Activated CD8-positive, alpha-beta memory T cell treated with anti-CD3 and anti-CD28 coated beads, Interleukin-2, amount 10 ng/mL, durations not matched to agents 7 days and 5 days (primary cell): Measurements from ENCODE around the gene NCAPG2. TPM values are rescaled to one million over a fixed set of nuclear protein-coding genes. Genes with fewer than 3 reads are reported as not detected.
A peak's percentile ranks its signal among the peaks of the same experiment; 100 is the strongest.

Experiments
- ATAC-seq: fragments of 150-1000 bp; cut with Tn5 transposase; one replicate; pipeline ENCODE4 v1.10.0; 2021; ENCODE audit warnings: moderate library complexity
- CTCF ChIA-PET: fragments of 350-600 bp; sonication (Branson Sonifier 250); formaldehyde crosslinking; loops from one replicate; lab custom pipeline; 2021; ENCODE audit warnings: antibody characterized with exemption; lab: Charles Lee
- DNase-seq: peaks from one replicate; pipeline ENCODE4 v3.0.0-alpha.2; 2020
- H3K27ac Mint-ChIP-seq: one replicate; pipeline ENCODE4 v1.8.0; 2021; ENCODE audit warnings: mild to moderate bottlenecking, mixed read lengths
- H3K27me3 Mint-ChIP-seq: one replicate; pipeline ENCODE4 v1.8.0; 2021; ENCODE audit warnings: mixed read lengths
- H3K36me3 Mint-ChIP-seq: one replicate; pipeline ENCODE4 v1.8.0; 2021; ENCODE audit warnings: mild to moderate bottlenecking, mixed read lengths
- H3K4me1 Mint-ChIP-seq: one replicate; pipeline ENCODE4 v1.8.0; 2021; ENCODE audit warnings: mixed read lengths
- H3K4me3 Mint-ChIP-seq: one replicate; pipeline ENCODE4 v1.8.0; 2021; ENCODE audit warnings: mild to moderate bottlenecking, moderate library complexity, mixed read lengths
- H3K9me3 Mint-ChIP-seq: one replicate; pipeline ENCODE4 v1.8.0; 2022; ENCODE audit warnings: low read depth, mixed read lengths
- total RNA-seq, 2 experiments: library from RNA; stranded (reverse); gene quantifications; one replicate each; pipeline ENCODE4 v1.2.3, GENCODE V29; 2021

NCAPG2 gene, protein sequence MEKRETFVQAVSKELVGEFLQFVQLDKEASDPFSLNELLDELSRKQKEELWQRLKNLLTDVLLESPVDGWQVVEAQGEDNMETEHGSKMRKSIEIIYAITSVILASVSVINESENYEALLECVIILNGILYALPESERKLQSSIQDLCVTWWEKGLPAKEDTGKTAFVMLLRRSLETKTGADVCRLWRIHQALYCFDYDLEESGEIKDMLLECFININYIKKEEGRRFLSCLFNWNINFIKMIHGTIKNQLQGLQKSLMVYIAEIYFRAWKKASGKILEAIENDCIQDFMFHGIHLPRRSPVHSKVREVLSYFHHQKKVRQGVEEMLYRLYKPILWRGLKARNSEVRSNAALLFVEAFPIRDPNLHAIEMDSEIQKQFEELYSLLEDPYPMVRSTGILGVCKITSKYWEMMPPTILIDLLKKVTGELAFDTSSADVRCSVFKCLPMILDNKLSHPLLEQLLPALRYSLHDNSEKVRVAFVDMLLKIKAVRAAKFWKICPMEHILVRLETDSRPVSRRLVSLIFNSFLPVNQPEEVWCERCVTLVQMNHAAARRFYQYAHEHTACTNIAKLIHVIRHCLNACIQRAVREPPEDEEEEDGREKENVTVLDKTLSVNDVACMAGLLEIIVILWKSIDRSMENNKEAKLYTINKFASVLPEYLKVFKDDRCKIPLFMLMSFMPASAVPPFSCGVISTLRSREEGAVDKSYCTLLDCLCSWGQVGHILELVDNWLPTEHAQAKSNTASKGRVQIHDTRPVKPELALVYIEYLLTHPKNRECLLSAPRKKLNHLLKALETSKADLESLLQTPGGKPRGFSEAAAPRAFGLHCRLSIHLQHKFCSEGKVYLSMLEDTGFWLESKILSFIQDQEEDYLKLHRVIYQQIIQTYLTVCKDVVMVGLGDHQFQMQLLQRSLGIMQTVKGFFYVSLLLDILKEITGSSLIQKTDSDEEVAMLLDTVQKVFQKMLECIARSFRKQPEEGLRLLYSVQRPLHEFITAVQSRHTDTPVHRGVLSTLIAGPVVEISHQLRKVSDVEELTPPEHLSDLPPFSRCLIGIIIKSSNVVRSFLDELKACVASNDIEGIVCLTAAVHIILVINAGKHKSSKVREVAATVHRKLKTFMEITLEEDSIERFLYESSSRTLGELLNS
- 100 to 1,000 TPM; 146 to 182 TPM for total RNA-seq

DNA sequence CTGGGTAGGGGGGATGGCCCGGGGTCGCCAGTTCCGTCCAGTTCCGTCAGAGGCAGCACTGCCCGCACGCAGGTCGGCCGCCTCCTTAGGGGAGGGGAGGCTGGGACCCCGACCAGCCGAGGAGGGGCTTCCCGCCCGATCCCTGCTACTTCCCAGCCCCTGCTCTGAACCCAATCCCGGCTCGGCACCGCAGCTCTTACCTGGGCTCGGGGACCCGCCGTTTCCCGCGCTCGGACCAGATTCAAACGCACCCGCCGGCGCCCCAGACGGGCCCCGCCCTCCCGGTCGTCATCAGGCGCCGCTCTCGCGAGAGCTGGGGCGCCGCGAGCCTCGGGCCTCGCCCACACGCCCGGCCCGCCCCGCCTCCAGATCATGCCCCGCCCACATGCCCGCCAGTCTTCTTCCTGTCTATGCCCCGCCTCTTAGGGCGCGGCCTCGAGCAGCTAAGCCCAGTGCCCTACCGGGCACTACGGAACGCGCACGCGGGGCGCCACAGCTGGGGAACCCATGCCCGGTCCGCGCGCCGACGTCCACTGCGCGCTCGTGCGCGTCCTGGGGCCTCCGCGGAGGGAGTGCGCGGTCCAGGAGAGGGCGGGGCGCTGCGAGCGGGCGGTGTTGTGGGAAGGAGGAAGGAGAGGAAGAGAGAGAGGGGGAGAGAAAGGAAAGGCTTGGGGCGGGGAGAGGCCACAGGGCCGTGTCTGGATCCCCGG lies at the start of gene NCAPG2:
NCAPG2 (minus strand) TSS at position 281 of the 710 bp plus-strand sequence. CDS start 2,905 bp downstream, outside the sequence.
- CTCF ChIA-PET = interaction anchor here (0.8 to 4.4 kb wide), 12 partner anchors 9 to 272 kb away, joined by 3 to 24 read pairs (median 3); partner anchors contain the start of gene DYNC2I1
- Mint-ChIP-seq H3K27ac (peak within 1 kb of the TSS; percentile 89), H3K27me3 (no peaks in the 10 kb centered on the region), H3K4me1 (peaks cover 49% of the 10 kb centered on the region), H3K4me3 (peak within 1 kb of the TSS; percentile 81), H3K9me3 (peaks cover 6% of the 10 kb centered on the region), H3K36me3 (peaks cover 48% of the 10 kb centered on the region)
- ATAC-seq (peak; percentile 97), DNase-seq (peak; percentile 98)

DNA sequence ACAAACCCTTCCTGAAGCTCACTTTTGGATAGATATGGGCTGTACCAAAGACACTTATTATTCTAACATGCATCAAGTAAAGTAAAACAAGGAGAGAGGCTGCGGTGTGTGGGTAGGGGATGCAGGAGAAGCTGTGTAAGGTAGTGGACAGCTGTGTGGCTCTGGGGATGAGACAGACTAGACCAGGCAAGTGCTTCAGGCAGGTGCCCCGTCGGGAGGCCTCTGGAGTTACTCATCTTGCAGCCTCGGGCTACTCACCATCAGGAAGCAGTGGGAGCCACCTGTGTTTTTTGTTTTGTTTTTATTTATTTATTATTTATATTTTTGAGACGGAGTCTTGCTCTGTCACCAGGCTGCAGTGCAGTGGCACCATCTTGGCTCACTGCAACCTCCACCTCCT lies 49.3 kb upstream of the NCAPG2 start:
- Mint-ChIP-seq H3K4me1 (no peaks in the 10 kb centered on the region), H3K4me3 (no peak overlapping the region), H3K9me3 (no peaks in the 10 kb centered on the region), H3K36me3 (peaks cover 38% of the 10 kb centered on the region), H3K27ac (no peak overlapping the region), H3K27me3 (no peaks in the 10 kb centered on the region)
- CTCF ChIA-PET = interaction anchor here (1.5 to 1.6 kb wide), 2 partner anchors 14 to 223 kb away, joined by 3 read pairs; no protein-coding TSS in a partner anchor
- ATAC-seq (no peak), DNase-seq (no peak)

DNA sequence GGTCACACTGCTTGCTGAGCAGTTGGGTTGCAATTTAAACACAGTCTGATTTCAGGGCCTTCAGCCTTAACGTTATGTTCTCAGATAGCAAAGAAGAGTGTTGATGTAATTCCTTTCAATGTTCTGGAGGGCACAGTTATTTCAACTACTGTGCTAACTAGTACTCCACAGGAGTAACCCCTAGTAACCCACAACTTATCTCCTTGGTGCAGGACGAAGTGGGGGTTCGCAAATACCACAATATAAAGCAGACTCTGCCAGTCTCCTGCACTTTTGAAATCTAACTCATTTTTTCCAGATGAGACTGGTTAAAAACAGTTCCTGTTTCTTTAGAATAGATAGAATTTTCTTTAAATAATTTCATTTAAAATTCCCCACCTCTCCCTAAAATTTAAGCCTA lies 47.1 kb upstream of the NCAPG2 start:
- H3K36me3 Mint-ChIP-seq = peaks cover 29% of the 10 kb centered on the region
- CTCF ChIA-PET = interaction anchor here (1.7 kb wide), 1 partner anchor 11 kb away, joined by 3 read pairs; no protein-coding TSS in a partner anchor
- no peaks in the 10 kb centered on the region for H3K9me3 Mint-ChIP-seq
- DNase-seq = no peak
- H3K4me1 Mint-ChIP-seq = no peaks in the 10 kb centered on the region
- no peaks in the 10 kb centered on the region for H3K27me3 Mint-ChIP-seq
- H3K27ac Mint-ChIP-seq = no peak overlapping the region
- H3K4me3 Mint-ChIP-seq = no peak overlapping the region
- ATAC-seq = no peak

DNA sequence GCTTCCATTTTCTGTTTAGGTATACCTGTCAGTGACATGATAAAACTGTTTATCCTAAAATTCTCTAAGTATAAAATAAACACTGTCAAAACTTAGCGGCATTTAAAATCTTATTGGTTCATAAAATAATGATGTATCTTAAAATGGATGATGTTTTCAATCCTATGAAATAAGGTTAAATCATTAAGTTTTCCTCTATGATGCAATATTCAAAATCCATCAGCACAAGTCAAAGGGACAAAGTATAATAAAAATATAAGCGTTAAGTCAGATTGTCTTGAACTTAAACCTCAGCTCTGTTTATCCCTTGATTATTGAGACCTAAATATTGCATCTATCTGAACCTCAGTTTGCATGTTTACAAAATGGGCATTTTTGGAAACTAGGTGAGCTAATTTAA lies 46.6 kb upstream of the NCAPG2 start:
- ATAC-seq = no peak
- no peak for DNase-seq
- CTCF ChIA-PET = interaction anchor here (1.7 kb wide), 1 partner anchor 10 kb away, joined by 3 read pairs; no protein-coding TSS in a partner anchor
- no peaks in the 10 kb centered on the region for H3K4me1 Mint-ChIP-seq
- peaks cover 33% of the 10 kb centered on the region for H3K36me3 Mint-ChIP-seq
- H3K4me3 Mint-ChIP-seq = no peak overlapping the region
- H3K9me3 Mint-ChIP-seq = no peaks in the 10 kb centered on the region
- H3K27me3 Mint-ChIP-seq = no peaks in the 10 kb centered on the region
- no peak overlapping the region for H3K27ac Mint-ChIP-seq

DNA sequence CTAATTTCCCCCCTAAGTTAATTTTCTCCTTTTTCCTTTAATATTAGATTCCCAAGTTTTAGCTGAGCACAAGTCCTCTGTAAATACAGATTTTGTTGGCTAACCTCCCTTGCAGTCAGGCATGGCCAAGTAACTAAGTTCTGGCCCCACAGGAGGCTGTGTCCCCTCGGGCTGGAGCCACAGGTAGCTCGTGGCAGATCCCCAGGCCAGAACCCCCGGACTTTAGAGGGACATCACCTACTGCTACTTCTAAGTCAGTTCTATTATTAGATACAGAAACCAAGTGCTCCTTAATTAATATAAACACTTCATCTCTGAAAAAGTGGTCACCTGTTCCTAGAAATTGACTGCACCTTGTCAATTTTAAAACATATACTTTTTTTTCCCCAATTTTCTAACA lies 46.1 kb upstream of the NCAPG2 start:
- Mint-ChIP-seq H3K9me3 (no peaks in the 10 kb centered on the region), H3K4me1 (no peaks in the 10 kb centered on the region), H3K36me3 (peaks cover 38% of the 10 kb centered on the region), H3K4me3 (no peak overlapping the region), H3K27me3 (no peaks in the 10 kb centered on the region), H3K27ac (no peak overlapping the region)
- no peak for ATAC-seq
- CTCF ChIA-PET = interaction anchor here (1.7 kb wide), 1 partner anchor 10 kb away, joined by 3 read pairs; no protein-coding TSS in a partner anchor
- DNase-seq = no peak

DNA sequence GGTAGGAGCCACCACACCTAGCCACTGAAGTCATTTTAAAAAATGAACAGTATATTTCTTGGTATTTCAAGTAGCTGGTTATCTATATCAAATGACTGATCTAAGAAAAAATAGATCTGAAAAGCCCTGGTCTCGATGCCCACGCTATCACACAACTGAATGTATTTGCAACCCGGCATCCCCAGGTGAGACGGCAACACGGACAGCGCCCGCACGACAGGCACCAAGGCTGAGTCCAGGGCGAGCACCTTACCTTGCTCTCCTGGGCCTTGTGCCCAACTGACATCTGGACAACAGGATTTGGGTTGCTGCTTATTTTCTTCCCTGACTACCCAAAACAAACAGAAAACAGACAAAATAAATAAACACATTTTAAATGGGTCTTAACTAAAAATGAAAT lies 44.8 kb upstream of the NCAPG2 start:
- Mint-ChIP-seq H3K9me3 (no peaks in the 10 kb centered on the region), H3K4me3 (no peak overlapping the region), H3K36me3 (peaks cover 35% of the 10 kb centered on the region), H3K27me3 (no peaks in the 10 kb centered on the region), H3K4me1 (no peaks in the 10 kb centered on the region), H3K27ac (no peak overlapping the region)
- ATAC-seq (no peak), DNase-seq (no peak)
- CTCF ChIA-PET = no interaction called here

DNA sequence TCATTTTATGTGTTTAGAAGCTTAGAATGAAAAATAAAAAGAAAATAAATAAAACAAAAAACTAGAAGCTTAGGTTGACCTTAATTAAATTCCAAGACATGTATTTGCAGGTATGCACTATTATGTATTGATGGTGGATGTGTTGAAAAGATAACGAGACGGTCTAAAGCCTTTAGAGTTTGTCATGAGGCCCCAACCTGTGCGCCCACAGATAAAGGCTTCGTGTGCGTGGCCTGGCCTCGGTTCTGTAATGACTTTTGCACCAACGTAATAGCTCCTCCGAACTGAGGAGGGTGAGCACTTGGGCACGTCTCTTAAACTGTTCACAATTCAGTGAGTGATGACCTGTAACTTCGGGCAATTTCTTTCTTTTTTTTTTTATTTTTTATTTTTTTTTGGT lies 43.7 kb upstream of the NCAPG2 start:
- CTCF ChIA-PET = no interaction called here
- H3K36me3 Mint-ChIP-seq = peaks cover 34% of the 10 kb centered on the region
- H3K4me3 Mint-ChIP-seq = no peak overlapping the region
- H3K27ac Mint-ChIP-seq = no peak overlapping the region
- H3K9me3 Mint-ChIP-seq = no peaks in the 10 kb centered on the region
- H3K27me3 Mint-ChIP-seq = no peaks in the 10 kb centered on the region
- ATAC-seq (no peak), DNase-seq (no peak)
- no peaks in the 10 kb centered on the region for H3K4me1 Mint-ChIP-seq

DNA sequence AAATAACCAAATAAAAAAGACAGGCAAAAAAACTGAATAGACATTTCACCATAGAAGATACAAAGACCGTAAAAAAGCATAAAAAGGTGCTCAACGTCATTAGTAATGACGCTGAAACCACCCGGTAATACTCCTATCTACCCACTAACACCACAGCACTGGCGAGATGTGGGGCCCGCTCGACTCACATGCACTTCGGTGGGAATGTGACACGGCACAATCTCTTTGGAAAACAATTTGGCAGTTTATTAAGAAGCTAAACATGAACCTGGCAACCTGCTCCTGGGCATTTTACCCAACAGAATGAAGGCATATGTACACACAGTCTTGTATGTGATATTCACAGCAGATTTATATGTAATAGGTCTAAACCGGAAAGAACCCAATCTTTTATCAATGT lies 42.8 kb upstream of the NCAPG2 start:
- H3K4me3 Mint-ChIP-seq = no peak overlapping the region
- DNase-seq = no peak
- no peak for ATAC-seq
- H3K27ac Mint-ChIP-seq = no peak overlapping the region
- CTCF ChIA-PET = no interaction called here
- peaks cover 36% of the 10 kb centered on the region for H3K36me3 Mint-ChIP-seq
- H3K27me3 Mint-ChIP-seq = no peaks in the 10 kb centered on the region
- H3K4me1 Mint-ChIP-seq = no peaks in the 10 kb centered on the region
- no peaks in the 10 kb centered on the region for H3K9me3 Mint-ChIP-seq

DNA sequence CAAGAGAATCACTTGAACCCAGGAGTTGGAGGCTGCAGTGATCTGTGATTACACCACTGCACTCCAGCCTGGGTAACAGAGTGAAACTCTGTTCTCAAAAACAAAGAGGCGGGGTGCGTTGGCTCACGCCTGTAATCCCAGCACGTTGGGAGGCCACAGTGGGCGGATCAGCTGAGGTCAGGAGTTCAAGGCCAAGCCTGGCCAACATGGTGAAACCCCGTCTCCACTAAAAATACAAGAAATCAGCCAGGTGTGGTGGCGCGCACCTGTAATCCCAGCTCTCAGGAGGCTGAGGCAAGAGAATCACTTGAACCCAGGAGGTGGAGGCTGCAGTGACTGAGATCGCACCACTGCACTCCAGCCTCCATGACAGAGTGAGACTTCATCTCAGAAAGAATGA lies 42.4 kb upstream of the NCAPG2 start:
- DNase-seq (no peak), ATAC-seq (no peak)
- H3K36me3 Mint-ChIP-seq = peaks cover 37% of the 10 kb centered on the region
- H3K9me3 Mint-ChIP-seq = no peaks in the 10 kb centered on the region
- H3K4me1 Mint-ChIP-seq = no peaks in the 10 kb centered on the region
- H3K27me3 Mint-ChIP-seq = no peaks in the 10 kb centered on the region
- no peak overlapping the region for H3K27ac Mint-ChIP-seq
- CTCF ChIA-PET = no interaction called here
- H3K4me3 Mint-ChIP-seq = no peak overlapping the region

DNA sequence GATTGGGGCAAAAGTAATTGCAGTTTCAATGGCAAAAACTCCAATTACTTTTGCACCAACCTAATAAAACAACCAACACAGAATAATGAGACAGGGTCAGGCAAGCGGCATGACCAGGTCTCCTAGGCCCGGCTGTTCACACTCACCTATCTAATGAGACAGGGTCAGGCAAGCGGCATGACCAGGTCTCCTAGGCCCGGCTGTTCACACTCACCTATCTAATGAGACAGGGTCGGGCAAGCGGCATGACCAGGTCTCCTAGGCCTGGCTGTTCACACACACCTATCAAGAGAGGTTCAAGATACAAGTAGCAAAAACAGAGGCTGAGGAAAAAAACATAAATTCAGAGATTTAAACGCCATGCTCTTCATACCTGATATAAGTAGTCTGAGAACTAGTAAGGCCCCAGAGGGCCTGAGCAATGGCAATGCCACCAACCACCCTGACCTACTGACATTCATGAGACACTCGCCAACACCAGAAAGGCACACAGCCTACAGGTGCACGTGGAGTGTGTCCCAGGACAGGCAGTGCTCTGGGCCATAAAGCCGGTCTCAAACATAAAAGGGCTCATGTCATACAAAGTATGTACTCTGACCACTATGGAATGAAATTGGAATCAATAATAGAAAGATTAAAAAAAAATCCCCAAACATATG lies 40.6 kb upstream of the NCAPG2 start:
- Mint-ChIP-seq H3K36me3 (peaks cover 47% of the 10 kb centered on the region), H3K4me1 (peaks cover 2% of the 10 kb centered on the region), H3K4me3 (no peak overlapping the region), H3K9me3 (no peaks in the 10 kb centered on the region), H3K27me3 (no peaks in the 10 kb centered on the region), H3K27ac (no peak overlapping the region)
- ATAC-seq (no peak), DNase-seq (no peak)
- CTCF ChIA-PET = no interaction called here

DNA sequence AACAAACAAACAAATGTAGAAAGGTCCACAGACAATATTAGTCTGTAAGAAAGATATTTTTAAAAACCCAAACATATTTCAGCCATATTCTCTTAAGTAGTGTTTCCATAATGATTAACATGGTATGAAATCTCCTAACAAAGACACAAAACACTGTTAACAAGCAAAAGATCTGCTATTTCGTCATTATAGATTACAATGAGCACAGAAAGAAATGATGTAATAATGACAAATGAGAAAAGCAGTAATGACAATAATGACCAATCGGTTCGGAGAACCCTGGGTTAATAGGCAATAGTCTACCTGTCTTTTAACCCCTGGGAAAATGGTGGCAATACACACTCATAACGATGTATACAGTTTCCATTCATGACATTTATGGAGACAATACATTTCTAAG lies 39.5 kb upstream of the NCAPG2 start:
- Mint-ChIP-seq H3K27ac (no peak overlapping the region), H3K4me3 (no peak overlapping the region), H3K9me3 (no peaks in the 10 kb centered on the region), H3K4me1 (peaks cover 2% of the 10 kb centered on the region), H3K36me3 (peaks cover 46% of the 10 kb centered on the region), H3K27me3 (no peaks in the 10 kb centered on the region)
- DNase-seq (no peak), ATAC-seq (no peak)
- CTCF ChIA-PET = no interaction called here

DNA sequence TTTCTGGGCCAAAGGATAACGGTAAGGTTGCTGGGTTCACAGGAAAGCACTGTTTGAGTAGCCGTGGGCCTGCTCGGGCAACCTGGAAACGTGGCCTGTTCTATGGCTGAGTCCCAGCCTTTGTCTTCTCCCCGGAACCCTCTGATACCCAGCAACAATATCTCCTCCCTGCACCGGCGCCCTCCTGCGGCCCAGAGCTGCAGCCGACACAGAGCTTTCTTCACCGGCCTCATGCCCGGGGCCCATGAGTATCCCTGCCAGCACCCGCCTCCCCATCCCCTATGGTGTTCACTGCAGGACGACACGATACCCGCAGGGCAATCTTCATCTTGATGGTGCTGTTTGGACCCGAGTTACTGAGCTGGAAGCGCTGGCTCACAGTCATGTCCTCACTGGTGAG lies 38.6 kb upstream of the NCAPG2 start:
- H3K4me1 Mint-ChIP-seq = peaks cover 2% of the 10 kb centered on the region
- no peak overlapping the region for H3K27ac Mint-ChIP-seq
- CTCF ChIA-PET = no interaction called here
- DNase-seq = no peak
- no peak overlapping the region for H3K4me3 Mint-ChIP-seq
- no peak for ATAC-seq
- peaks cover 53% of the 10 kb centered on the region for H3K36me3 Mint-ChIP-seq
- H3K9me3 Mint-ChIP-seq = no peaks in the 10 kb centered on the region
- H3K27me3 Mint-ChIP-seq = no peaks in the 10 kb centered on the region
